ENCODE results near the gene PRRT4. TPM values are rescaled to one million over a fixed set of nuclear protein-coding genes. Genes with fewer than 3 reads are reported as not detected.

Gene PRRT4
- total RNA-seq, 1 donor from 2014 or later, result not detected

DNA sequence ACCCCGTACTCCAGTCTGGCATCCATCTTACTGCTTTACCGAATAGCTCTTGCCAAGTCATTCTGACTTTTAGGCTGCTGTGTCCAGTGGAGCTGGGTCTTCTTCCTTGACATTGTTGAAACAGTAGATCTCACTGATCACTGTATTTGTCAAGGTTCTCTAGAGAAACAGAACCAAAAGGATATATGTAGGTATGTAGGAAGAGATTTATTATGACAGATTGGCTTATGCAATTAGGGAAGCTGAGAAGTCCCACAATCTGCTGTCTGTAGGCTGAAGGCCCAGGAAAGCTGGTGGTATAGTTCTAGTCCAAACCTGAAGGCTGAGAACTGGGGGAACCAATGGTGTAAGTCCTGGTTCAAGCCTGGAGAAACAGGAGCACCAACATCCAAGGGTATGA is 12.1 kb upstream of the PRRT4 start:
- no peak for DNase-seq

DNA sequence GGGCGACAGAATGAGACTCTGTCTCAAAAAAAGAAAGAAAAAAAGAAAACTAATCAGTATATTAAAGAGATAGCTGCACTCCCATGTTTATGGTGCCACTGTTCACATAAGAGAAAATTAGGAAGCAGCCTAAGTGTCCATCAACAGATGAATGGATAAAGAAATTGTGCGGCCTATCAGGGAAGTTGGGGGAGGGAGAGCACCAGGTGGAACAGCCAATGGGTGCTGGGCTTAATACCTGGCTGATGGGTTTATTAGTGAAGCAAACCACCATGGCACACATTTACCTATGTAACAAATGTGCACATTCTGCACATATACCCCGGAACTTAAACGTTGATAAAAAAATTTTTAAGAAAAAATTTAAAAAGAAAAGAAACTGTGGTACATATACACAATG is 9.0 kb upstream of the PRRT4 start:
- no peak for DNase-seq

DNA sequence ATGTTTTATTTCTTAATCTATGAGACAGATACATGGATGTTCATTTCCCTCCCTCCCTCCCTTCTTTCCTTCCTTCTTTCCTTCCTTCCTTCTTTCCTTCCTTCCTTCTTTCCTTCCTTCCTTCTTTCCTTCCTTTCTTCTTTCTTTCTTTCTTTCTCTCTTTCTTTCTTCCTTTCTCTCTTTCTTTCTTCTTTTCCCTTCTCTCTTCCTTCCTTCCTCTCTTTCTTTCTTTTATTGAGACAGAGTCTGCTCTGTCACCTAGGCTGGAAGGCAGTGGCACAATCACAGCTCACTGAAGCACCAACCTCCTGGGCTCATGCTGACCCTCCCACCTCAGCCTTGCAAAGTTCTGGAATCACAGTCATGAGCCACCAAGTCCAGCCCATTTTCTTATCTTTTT is 5.5 kb upstream of the PRRT4 start:
- no peak for DNase-seq

DNA sequence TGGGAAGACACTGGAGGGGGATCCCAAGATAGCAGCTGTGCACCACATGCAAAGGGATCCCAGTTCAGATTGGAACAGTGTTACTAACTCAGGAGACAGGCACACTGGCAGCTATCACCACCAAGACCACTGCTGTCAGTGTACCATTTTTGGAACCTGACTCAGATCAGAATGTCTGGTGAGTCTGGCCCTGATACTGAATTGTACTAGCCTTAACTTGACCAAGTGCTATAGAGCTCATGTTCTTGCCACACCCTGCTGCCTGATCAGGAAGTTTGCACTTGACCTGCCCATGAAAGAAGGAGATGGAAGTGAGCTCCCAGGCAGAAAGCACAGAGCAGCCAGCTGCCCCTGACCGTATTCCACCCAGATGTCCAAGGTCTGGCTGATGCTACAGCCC is 4.8 kb upstream of the PRRT4 start:
- DNase-seq, result no peak

DNA sequence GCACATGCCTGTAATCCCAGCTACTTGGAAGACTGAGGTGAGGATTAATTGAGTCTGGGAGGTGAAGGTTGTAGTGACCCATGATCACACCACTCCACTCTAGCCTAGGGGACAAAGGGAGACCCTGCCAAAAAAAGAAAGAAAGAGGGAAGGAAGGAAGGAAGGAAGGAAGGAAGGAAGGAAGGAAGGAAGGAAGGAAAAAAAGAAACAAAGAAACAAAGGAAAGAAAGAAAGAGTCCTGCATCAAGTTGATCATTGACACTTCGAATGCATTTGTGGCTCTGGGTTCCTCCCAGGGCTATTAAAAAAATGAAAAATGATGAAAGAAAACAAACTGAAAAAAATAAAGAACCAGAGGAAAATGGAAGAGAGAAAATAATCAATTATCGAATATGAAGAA is 3.9 kb upstream of the PRRT4 start:
- DNase-seq, result no peak

DNA sequence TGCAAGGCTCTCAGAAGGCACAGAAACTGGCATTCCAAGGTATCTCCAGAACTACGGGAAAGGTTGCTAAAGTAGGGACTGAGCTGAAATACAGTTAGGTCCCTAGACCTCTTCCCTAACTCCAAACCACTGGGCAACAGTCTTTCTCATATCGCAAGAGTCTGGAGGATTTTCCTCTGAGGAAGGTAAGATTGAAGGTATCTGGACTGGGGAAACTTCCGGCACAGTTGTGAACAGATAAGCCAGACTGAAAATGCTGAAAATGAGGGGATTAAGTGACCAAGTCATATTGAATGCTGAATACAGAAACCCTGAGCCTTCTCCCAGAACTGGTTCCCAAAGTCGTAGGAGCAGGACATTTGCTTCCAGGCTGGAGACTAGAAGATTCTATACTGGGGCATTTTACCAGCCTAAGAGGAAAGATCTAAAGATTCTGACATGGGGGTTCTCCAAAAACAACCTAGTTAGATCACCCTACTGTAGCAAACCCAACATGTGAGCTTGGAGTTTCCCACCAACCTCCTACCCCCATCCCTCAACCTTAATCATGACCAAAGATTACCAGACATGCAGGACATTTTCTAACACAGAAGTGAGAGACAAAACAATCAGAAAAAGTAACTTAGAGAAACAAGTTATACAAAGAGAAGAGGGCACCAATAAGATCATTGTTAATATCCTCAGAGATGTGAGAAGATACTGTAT is 2.8 kb upstream of the PRRT4 start:
- DNase-seq, result no peak

DNA sequence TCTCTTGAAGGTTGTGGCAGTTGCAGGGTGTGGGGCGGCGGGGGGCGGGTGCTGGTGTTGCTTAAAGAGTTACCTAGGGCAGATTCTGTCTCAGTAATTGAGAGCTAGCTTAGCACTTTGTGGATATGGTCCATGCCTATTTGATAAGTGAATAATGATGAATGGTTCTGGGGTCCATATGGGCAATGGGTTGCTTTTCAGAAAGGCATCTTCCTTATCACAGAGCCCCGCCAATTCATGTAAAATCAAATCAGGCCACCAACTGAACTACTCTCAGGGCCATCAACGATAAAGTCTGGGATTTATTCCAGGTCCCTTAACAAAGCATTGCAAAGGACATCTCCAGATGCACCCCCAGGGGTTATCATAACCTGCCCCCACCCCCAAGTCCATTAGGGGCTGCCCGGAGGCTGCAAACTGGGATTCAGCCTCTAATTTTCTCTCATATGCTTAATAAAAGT is 1.8 kb upstream of the PRRT4 start:
- no peak for DNase-seq

DNA sequence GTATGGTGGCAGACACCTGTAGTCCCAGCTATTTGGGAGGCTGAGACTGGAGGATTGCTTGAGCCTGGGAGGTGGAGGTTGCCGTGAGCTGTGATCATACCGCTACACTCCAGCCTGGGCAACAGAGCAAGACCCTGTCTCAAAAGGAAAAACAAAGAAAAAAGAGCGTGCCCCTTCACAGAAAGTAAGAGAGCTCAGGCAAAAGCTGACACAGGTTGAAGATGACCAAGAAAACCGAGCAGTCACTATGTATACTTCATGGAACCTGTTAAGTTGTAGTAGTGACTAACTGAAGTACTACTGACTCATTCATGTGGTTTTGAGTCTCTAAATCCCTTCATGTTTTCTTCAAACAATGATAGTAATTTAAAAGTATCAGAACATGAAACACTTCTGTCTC is 1.2 kb upstream of the PRRT4 start:
- DNase-seq, result no peak

DNA sequence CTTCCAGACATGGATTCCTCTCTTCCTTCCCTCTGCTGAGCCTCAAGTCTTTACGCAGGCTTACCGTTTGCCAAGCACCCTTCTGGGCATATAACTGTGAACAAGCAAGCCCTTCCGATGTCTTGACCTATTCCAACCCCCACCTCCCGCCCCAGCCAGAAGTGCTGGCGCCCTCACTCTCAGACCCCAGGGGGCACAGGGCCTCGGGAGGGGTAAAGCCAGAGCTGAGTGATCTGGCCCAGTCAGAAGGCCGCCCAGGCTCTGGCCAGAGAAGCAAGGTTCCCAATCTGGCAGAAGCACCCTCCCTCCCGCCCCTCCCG is 1.2 kb downstream of the PRRT4 start:
- no peak for DNase-seq

DNA sequence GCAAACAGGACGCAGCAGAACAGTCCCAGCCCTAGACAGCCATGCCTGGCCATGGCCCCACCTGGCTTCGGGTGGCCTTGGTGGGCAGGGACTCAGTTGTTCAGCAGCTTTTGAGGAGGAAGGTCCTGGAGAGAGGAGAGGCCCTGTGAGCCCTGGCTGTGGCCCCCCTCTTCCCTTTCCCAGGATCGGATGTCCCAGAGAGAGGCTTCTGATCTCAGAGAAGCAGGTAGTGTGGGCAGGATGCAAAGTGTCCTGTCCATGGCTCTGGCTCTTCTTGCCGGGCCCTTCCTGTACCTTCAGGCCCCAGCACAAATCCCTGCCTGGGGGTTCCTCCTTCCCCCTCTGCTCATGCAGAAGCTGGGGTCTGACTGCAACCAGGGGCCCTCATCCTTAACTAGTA is 1.6 kb downstream of the PRRT4 start:
- DNase-seq, result no peak

DNA sequence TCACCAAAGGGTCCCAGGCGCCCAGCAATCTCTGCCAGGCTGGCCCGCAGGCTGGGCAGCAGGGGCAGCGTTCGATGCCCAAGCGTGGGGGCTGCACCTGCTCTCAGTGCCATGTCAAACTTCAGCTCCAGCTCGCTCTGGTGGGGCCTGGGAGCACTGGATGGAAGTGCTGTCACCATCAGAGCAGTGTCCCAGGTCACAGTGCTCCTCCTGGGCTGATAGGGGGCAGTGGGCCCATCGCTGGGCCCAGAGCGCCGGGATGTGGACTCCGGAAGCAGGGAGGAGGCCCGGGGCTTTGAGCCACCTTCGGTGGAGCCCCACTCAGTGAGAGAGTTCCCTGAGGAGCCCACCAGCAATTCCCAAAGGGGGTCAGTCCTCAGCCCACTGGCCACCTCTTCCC is 2.2 kb downstream of the PRRT4 start:
- DNase-seq, result no peak

DNA sequence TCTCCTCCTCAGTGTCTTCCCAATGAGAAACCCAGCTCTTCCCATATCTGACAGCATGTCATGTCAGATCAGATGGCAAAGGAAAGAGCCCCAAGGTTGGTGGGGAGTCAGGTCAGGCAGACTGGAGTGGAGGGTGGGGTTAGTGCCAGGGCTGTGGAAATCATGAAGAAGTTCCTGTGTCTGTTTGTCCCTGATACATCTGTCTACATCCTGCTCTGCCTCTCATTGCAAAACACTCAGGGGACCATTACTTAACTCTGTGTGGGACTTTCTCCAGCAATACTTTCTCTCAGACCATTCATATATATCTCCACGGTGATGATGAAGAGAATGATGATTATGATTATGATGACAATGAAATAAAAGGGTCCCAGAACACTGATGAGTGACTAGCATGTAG is 3.3 kb downstream of the PRRT4 start:
- no peak for DNase-seq

DNA sequence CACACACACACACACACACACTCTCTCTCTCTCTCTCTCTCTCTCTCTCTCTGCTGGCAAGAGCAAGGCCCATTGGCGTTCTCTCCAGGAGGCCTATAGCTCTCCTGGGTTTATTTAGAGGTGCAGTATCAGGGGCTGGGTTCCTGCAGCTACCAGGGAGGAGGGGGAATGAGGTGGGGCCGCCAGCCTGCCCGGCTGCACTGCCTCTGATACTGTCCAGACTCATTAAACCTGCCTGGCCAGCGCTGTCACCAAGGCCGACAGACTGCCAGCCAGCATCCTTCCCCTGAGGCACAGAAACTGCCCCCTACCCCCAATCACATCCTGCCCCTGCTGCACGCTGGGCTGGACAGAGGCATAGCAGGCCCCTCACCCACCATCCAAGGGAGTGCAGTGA is 4.3 kb downstream of the PRRT4 start:
- DNase-seq, result no peak

DNA sequence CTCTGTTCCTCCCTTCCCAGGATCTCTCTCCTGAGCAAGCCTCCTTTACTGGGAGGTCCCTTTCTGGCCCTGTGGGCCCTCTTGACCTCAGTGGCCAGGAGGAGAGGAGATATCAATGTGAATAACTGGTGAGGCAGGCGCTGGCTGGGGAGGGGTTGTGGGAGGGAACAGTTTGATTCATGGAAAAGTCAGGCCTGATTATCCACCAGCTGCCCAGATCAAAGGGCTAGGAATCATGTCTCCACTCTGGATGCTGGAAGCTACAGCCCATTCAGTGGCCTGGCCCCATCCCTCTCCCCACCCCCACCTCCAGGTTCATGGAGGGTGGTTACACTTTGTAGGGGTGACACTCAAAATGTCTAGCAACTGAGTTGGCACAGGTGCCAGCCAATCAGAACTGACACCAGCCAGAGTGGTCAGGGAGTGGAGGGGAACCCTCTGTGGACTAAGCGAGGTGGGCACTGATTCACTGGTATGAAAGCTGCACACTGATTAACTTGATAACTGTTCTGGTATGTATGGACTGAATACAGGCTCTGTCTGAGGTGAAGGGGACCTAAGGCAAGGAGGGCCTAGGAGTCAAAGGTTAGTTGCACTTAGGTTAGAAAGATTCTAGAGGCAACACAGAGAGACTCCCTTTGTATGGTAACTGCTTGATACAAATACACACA is 4.8 kb downstream of the PRRT4 start:
- no peak for DNase-seq

DNA sequence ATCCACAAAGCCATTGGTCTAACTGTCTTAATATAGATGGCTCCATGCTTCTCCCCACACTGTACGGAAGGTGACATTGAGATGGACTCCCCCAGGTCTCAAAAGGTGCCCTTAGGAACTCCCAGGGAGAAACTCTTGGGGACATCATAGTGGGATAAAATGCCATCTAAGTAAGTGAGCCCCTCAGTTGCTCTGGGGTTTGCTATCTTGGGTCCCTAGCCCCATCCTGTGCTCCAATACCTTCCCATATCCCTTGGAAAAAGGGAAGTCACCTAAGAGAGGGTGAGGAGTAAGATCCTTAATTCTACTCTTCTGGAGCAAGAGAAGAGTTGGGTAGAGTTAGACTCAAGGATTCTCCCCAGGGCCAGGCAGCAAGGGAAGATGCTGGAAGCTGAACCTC is 7.9 kb downstream of the PRRT4 start:
- no peak for DNase-seq

DNA sequence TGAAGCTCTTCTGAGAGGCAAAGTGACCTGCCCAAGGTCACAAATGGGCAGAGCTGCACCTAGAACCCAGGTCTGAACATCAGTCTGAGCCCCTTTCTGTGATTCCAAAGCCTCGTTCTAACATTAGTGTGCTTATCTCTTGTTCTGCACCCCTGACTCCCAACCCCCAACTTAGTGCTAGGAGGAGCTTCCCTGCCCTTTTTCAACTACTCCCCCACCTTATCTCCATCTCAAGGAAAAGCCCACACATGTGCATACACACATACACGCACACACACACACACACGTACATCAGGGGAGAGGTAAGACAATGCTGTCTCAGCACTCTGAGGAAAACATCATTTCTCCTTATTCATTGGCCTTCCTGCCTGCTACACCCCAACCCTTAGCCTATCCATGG is 8.3 kb downstream of the PRRT4 start:
- no peak for DNase-seq

DNA sequence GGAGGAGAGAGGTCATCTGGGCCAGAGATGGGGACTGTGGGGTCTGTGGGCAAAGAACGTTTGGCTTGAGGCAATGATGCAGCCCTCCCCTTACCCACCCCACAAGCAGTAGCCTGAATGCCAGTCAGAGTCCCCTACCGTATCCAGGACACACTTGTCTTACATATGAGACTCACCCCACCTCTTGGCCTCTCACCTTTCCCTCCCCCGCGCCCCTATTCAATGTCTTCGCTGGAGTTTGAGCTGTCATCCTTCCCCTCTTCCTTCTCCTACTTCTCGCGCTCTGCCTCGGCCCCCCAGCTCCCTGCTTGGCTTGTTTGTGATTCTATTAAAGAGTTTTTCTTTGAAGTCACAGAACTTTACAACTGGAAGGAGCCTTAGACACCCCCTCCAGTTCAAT is 8.9 kb downstream of the PRRT4 start:
- no peak for DNase-seq

DNA sequence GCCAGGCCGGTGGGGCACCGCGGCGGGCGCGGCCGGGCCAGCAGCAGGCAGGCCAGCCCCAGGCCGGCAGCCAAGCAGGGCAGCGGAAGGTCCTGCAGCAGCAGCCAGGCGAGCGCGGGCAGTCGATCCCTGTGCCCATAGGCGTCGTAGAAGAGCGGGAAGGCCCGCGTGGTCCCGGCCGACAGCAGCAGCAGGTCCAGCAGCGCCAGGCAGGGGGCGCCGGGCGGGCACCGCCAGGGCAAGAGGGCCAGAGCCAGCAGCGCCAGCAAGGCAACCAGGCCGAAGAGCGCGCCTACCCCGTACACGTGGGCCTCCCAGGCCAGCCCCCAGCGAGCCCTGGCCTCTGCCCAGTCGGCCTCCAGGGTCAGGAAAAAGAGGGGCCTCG is 9.3 kb downstream of the PRRT4 start:
- DNase-seq, result peak; percentile 84

DNA sequence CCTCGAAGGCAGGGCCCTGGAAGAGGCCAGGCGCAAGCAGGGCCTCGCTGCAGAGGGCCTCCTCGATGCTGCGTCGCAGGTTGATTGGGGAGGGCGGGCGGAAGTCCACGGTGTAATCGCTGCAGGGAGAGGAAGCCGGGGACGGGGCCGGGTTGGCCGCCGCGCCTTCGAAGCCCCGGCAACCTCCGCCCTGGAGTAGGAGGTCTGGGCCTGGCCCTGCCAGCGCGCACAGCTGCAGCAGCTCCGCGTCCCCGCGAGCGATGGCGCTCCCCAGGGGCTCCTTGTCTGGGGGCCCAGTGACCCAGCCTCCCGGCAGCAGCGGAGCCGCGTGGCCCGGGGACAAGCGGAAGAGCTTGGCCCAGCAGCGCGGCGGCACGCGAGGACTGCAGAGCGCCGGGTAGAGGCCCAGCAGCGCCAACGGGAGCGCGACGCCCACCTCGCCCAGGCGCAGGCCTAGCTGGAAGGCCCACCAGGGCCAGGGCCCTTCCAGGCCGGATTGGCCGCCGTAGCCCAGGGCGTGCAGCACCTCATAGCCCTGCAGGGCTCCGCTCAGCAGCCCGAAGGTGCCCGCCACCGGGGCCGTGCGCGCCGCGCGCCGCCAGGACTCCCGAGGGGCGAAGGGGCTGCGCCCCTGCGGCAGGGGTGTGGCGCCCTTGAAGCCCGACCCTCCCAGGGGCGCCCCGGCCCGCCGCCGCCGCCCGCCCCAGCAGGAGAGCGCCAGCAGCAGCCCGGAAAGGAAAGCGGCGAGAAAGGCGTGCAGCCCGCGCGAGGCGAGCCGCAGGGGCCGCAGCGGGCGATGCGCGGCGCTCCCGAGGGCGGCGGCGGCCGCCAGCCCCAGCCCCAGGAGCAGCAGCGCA is 10.0 kb downstream of the PRRT4 start:
- peak; percentile 11 for DNase-seq

DNA sequence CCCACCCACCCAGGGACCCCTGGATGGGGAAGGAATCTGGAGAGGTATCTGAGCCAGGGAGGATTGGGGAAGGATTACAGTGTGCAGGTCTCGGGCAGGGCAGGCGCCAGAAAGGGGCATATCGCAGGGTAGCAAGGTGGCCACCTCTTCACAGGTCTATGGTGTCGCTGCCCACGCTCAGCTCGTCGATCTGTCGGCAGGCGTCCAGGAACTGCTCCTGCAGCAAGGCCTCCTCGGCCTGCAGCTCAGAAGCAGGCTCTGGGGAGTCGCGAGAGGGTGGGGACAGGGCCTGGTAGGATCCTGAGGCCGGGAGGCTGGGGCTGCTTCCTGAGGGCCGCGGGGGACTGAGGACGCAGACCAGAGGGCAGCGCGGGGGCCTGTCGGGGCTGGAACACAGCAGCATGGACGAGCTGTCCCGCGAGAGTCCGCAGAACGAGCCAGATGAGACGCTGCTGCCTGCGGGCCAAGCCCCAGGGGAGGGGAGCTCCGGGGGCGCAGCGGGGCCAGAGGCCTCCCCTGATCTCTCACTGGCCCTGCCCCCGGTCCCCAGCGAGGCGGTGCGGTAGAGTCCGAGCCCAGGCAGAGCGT is 10.7 kb downstream of the PRRT4 start:
- DNase-seq, result no peak

DNA sequence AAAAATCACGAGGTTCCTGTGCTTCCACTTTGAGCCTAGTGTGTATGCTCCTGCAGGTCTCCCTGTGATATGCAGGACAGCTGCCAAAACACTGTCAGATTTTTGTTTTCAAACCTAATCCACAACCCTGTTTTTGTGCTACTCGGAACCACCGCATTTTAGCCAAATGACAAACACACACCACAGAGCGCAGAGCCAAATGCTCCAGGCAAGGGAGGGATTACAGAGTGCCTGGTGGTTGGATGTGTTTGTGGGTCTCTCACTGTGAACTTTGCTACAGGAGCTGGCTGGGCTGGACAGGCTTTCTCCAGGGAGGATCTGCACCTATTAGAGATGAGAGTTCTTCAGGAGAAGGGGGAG is 12.0 kb downstream of the PRRT4 start:
- DNase-seq, result no peak

DNA sequence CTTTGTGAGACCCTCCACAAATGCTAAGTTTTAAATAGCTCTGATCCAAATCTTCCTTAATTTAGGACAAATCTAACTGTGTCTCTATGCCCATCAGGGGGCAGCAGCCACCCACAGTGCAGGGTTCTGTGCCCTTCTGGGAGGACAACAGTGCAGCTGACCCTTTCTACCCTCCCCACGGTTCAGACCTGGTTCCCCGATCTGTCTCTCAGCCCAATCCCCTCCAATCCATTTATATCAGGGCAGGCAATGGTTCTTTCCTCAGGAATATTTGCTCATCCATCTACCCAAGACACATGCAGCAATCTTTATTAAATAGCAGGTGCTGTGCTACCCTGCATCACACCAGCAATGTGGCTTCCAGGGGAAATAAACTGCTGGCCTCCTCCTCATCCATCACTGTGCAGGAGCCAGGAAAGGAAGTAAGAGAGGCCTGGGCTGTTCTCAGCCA is 13.8 kb downstream of the PRRT4 start:
- peak; percentile 74 for DNase-seq

DNA sequence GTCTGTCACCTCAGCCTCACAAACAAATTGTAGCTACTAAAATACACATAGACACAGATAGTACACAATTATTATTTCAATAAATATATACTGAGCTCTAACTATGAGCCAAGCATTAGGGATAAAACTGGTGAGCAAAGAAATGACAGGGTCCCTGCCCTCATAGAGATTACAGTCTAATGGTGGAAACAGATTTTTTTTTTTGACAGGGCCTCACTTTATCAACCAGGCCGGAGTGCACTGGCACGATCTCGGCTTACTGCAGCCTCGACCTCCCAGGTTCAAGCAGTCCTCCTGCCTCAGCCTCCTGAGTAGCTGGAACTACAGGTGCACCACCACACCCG is 17.1 kb downstream of the PRRT4 start:
- DNase-seq, result no peak
